A549 (cell line): ENCODE measurements around the gene LMO1. TPM values are rescaled to one million over a fixed set of nuclear protein-coding genes. Genes with fewer than 3 reads are reported as not detected.

Experiments
- ATAC-seq, 2 experiments: fragments of 200-7000 bp in 1 of 2; fragments of >200 bp in 1 of 2; cut with Nextera tagmentation in 1 of 2; cut with Tn5 transposase in 1 of 2; 3 replicates each; pipeline versions ENCODE4 v1.8.0 to v1.9.1; 2018 to 2020; ENCODE audit warnings: mild to moderate bottlenecking in 1 of 2, moderate library complexity in 1 of 2
- CTCF ChIA-PET: fragments of 300-600 bp; sonication (Branson Sonifier 250); formaldehyde crosslinking; extraction: SDS; loops from one replicate; lab custom pipeline; 2021; ENCODE audit warnings: antibody characterized with exemption, inconsistent platforms; lab: Yijun Ruan, JAX
- POLR2A ChIA-PET: fragments of 350-600 bp; formaldehyde crosslinking; extraction: SDS; loops from one replicate; lab custom pipeline; 2021; ENCODE audit warnings: antibody characterized with exemption, inconsistent platforms; lab: Yijun Ruan, JAX
- DNase-seq, 2 experiments: peaks; one replicate each; pipeline versions ENCODE4 v3.0.0 to v3.0.0-alpha.2; 2011 to 2016; ENCODE audit warnings: low read depth in 1 of 2, low spot score in 1 of 2
- FAIRE-seq: peaks from 2 replicates; lab custom pipeline; 2011; peaks lifted over from hg19 to GRCh38; lab: Jason Lieb, UNC
- H3K27ac ChIP-seq, 2 experiments: fragments of >200 bp; sonication (Bioruptor Twin); formaldehyde crosslinking; 3 replicates each; pipeline ENCODE4 v1.5.1; 2016 to 2017
- H3K4me1 ChIP-seq: fragments of >200 bp; sonication (Bioruptor Twin); formaldehyde crosslinking; 3 replicates; pipeline ENCODE4 v1.6.1; 2016
- H3K4me2 ChIP-seq: fragments of >200 bp; sonication (Bioruptor Twin); formaldehyde crosslinking; 3 replicates; pipeline ENCODE4 v1.6.1; 2016
- H3K4me3 ChIP-seq: fragments of >200 bp; sonication (Bioruptor Twin); formaldehyde crosslinking; 3 replicates; pipeline ENCODE4 v1.5.1; 2016
- H3K9me3 ChIP-seq: fragments of >200 bp; sonication (Bioruptor Twin); formaldehyde crosslinking; 3 replicates; pipeline ENCODE4 v1.6.1; 2016
- ATOH8 ChIP-seq: fragments of 250-450 bp; sonication (Bioruptor Pico); IDR thresholded peaks from 2 replicates; pipeline ENCODE4 v1.5.0; 2020; ENCODE audit warnings: low read depth, mild to moderate bottlenecking, moderate library complexity
- BCL3 ChIP-seq: fragments of >200 bp; sonication (Bioruptor Twin); formaldehyde crosslinking; IDR thresholded peaks from 3 replicates; pipeline ENCODE4 v1.6.1; 2016
- CBX8 ChIP-seq: fragments of 200-600 bp; sonication (generic); IDR thresholded peaks from 2 replicates; pipeline ENCODE4 v1.6.1; 2016
- E2F6 ChIP-seq: IDR thresholded peaks from 2 replicates; pipeline ENCODE4 v1.6.1; 2012; ENCODE audit warnings: low read depth, borderline replicate concordance
- ELK1 ChIP-seq: fragments of 150-350 bp; IDR thresholded peaks from 2 replicates; pipeline ENCODE4 v1.6.1; 2014; ENCODE audit warnings: low read depth, mild to moderate bottlenecking, low read length
- FOSB ChIP-seq: fragments of 250-450 bp; sonication (Bioruptor Pico); IDR thresholded peaks from 2 replicates; pipeline ENCODE4 v1.5.0; 2020; ENCODE audit warnings: mild to moderate bottlenecking, moderate library complexity
- FOXS1 ChIP-seq: fragments of 250-450 bp; sonication (Bioruptor Pico); IDR thresholded peaks from 2 replicates; pipeline ENCODE4 v1.5.0; 2020; ENCODE audit warnings: mild to moderate bottlenecking, moderate library complexity
- HEYL ChIP-seq: fragments of 250-450 bp; sonication (Bioruptor Pico); IDR thresholded peaks from 2 replicates; pipeline ENCODE4 v1.8.0; 2021; ENCODE audit warnings: mild to moderate bottlenecking, moderate library complexity
- HMGXB4 ChIP-seq: fragments of 250-450 bp; sonication (Bioruptor Pico); IDR thresholded peaks from 2 replicates; pipeline ENCODE4 v1.5.0; 2021; ENCODE audit warnings: mild to moderate bottlenecking, moderate library complexity, borderline replicate concordance
- HOXB5 ChIP-seq: fragments of 250-450 bp; sonication (Bioruptor Pico); IDR thresholded peaks from 2 replicates; pipeline ENCODE4 v1.5.0; 2020; ENCODE audit warnings: mild to moderate bottlenecking, moderate library complexity
- JUNB ChIP-seq: fragments of >200 bp; sonication (Bioruptor Twin); formaldehyde crosslinking; IDR thresholded peaks from 2 replicates; pipeline ENCODE4 v1.6.1; 2016
- MAZ ChIP-seq: fragments of 150-350 bp; IDR thresholded peaks from 2 replicates; pipeline ENCODE4 v1.6.1; 2014; ENCODE audit warnings: antibody characterized with exemption, low read depth, low read length, borderline replicate concordance
- MYC ChIP-seq: IDR thresholded peaks from 2 replicates; pipeline ENCODE4 v1.6.1; 2012; ENCODE audit warnings: mild to moderate bottlenecking, inconsistent platforms, low read length, improper control_type of control experiment, borderline replicate concordance
- PHF8 ChIP-seq: fragments of 200-600 bp; sonication (generic); IDR thresholded peaks from 2 replicates; pipeline ENCODE4 v1.6.1; 2016; ENCODE audit warnings: low read depth, mild to moderate bottlenecking, antibody characterized with exemption, moderate library complexity, borderline replicate concordance
- RAD21 ChIP-seq, 2 experiments: fragments of >200 bp in 1 of 2; sonication (Bioruptor Twin) in 1 of 2; formaldehyde crosslinking in 1 of 2; IDR thresholded peaks in 1 of 2; conservative IDR thresholded peaks in 1 of 2; 2 replicates in 1 of 2; 3 replicates in 1 of 2; pipeline ENCODE4 v1.6.1; 2012 to 2018; ENCODE audit warnings: inconsistent platforms in 1 of 2
- RCOR1 ChIP-seq: fragments of 150-350 bp; IDR thresholded peaks from 2 replicates; pipeline ENCODE4 v1.6.1; 2014; ENCODE audit warnings: antibody characterized with exemption, low read length, low read depth
- SMC3 ChIP-seq: fragments of >200 bp; sonication (Bioruptor Twin); formaldehyde crosslinking; IDR thresholded peaks from 3 replicates; pipeline ENCODE4 v1.6.1; 2018; ENCODE audit warnings: inconsistent platforms
- TP53 ChIP-seq: fragments of 250-450 bp; sonication (Bioruptor Pico); IDR thresholded peaks from 2 replicates; pipeline ENCODE4 v1.5.0; 2021; ENCODE audit warnings: mild to moderate bottlenecking, moderate library complexity
- ZC3H11A ChIP-seq: fragments of 450-650 bp; IDR thresholded peaks from 2 replicates; pipeline ENCODE4 v1.6.1; 2014; ENCODE audit warnings: antibody characterized with exemption, mild to moderate bottlenecking
- ZFP36 ChIP-seq: fragments of 450-650 bp; IDR thresholded peaks from 2 replicates; pipeline ENCODE4 v1.6.1; 2014; ENCODE audit warnings: borderline replicate concordance; ENCODE audit not compliant: partially characterized antibody
- WGBS: methylation state at CpG from one replicate; pipeline ENCODE4 v1.1.6; 2017; ENCODE audit errors: missing lambda C conversion rate; 5-methylcytosine and 5-hydroxymethylcytosine counted together
- polyA plus RNA-seq, 4 experiments: library from polyadenylated mRNA; depleted of rRNA in 3 of 4; stranded (reverse); fragments of >200 nt; fragmentation: RNase III in 1 of 4; extraction: RNeasy Plus Mini Kit Qiagen cat#74134 plus additional on column Dnase treatment in 1 of 4; gene quantifications; 2 replicates in 3 of 4; 3 replicates in 1 of 4; pipeline ENCODE4 v1.2.3, GENCODE V29; 2011 to 2017
- TF ChIP-seq, protein P1 (sequence below): fragments of 200-600 bp; sonication (generic); IDR thresholded peaks from 2 replicates; pipeline ENCODE4 v1.6.1; 2016; ENCODE audit warnings: antibody characterized with exemption, mild to moderate bottlenecking, moderate library complexity

The LMO1 gene
- polyA plus RNA-seq, 2 of the 4 experiments (the other 2 are of a cell fraction) = 0.18 to 2.7 TPM

GRCh38 chr11:8234910-8235309 is 28.8 kb downstream of the LMO1 start:
- FAIRE-seq (no peak), DNase-seq (no peak), ATAC-seq (no peak)
- POLR2A ChIA-PET = interaction anchor here (0.9 kb wide), 1 partner anchor 29 kb away, joined by 4 read pairs; the partner anchor contains the start of gene LMO1
- Histone ChIP-seq H3K4me2 (peak overlapping the region; percentile 86), H3K9me3 (no peaks in the 10 kb centered on the region), H3K4me3 (no peak overlapping the region), H3K27ac (peak overlapping the region; percentile 85 to 93), H3K4me1 (peaks cover 25% of the 10 kb centered on the region)
- CTCF ChIA-PET = interaction anchor here (1.0 to 20.9 kb wide), 8 partner anchors 8 to 333 kb away, joined by 3 to 424 read pairs (median 6); partner anchors contain the start of gene LMO1
- TF ChIP-seq ATOH8 (CRISPR knock-in tag) = no peak
- TF ChIP-seq JUNB = no peak
- no peak for TF ChIP-seq MAZ
- TF ChIP-seq FOXS1 (CRISPR knock-in tag) = no peak
- TF ChIP-seq, protein P1, sequence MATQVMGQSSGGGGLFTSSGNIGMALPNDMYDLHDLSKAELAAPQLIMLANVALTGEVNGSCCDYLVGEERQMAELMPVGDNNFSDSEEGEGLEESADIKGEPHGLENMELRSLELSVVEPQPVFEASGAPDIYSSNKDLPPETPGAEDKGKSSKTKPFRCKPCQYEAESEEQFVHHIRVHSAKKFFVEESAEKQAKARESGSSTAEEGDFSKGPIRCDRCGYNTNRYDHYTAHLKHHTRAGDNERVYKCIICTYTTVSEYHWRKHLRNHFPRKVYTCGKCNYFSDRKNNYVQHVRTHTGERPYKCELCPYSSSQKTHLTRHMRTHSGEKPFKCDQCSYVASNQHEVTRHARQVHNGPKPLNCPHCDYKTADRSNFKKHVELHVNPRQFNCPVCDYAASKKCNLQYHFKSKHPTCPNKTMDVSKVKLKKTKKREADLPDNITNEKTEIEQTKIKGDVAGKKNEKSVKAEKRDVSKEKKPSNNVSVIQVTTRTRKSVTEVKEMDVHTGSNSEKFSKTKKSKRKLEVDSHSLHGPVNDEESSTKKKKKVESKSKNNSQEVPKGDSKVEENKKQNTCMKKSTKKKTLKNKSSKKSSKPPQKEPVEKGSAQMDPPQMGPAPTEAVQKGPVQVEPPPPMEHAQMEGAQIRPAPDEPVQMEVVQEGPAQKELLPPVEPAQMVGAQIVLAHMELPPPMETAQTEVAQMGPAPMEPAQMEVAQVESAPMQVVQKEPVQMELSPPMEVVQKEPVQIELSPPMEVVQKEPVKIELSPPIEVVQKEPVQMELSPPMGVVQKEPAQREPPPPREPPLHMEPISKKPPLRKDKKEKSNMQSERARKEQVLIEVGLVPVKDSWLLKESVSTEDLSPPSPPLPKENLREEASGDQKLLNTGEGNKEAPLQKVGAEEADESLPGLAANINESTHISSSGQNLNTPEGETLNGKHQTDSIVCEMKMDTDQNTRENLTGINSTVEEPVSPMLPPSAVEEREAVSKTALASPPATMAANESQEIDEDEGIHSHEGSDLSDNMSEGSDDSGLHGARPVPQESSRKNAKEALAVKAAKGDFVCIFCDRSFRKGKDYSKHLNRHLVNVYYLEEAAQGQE = no peak
- TF ChIP-seq PHF8 = no peak
- no peak for TF ChIP-seq RCOR1
- no peak for TF ChIP-seq HEYL (CRISPR knock-in tag)
- TF ChIP-seq BCL3 = no peak
- no peak for TF ChIP-seq ELK1
- no peak for TF ChIP-seq RAD21 (conservative IDR thresholded peaks at IDR 0.05 in 1 of 2, IDR thresholded peaks at IDR 0.05 in 1 of 2)
- TF ChIP-seq MYC = no peak
- WGBS = 91% methylated on average over 3 of the region's 3 CpGs

GRCh38 chr11:8234425-8234821 is 29.3 kb downstream of the LMO1 start:
- Histone ChIP-seq H3K27ac (peak overlapping the region; percentile 85 to 93), H3K4me2 (peak overlapping the region; percentile 86), H3K9me3 (no peaks in the 10 kb centered on the region), H3K4me3 (peak overlapping the region; percentile 29; the same call in 2 of the 3 replicates), H3K4me1 (peaks cover 30% of the 10 kb centered on the region)
- FAIRE-seq (no peak), DNase-seq (peak; percentile 76 to 86), ATAC-seq (peak; percentile 86 to 92)
- CTCF ChIA-PET = interaction anchor here (1.0 to 20.9 kb wide), 9 partner anchors 9 to 333 kb away, joined by 3 to 424 read pairs (median 6); partner anchors contain the start of gene LMO1
- 17% methylated on average over 5 of the region's 5 CpGs for WGBS
- POLR2A ChIA-PET = interaction anchor here (0.9 kb wide), 1 partner anchor 29 kb away, joined by 4 read pairs; the partner anchor contains the start of gene LMO1
- TF ChIP-seq CBX8 (no peak), SMC3 (peak; percentile 14; the same call in 1 of the 3 replicates), FOSB (CRISPR knock-in tag) (no peak), TP53 (CRISPR knock-in tag) (no peak), HOXB5 (CRISPR knock-in tag) (no peak), HMGXB4 (CRISPR knock-in tag) (no peak), ZC3H11A (no peak), ATOH8 (CRISPR knock-in tag) (no peak), E2F6 (no peak; the same call in 1 of the 2 replicates), BCL3 (no peak), ZFP36 (no peak)
